PC-3 (cell line): ENCODE results near the gene NPLOC4.

Experiments used
- CTCF ChIP-seq: fragments of 300-600 bp; sonication (generic); conservative IDR thresholded peaks from 2 replicates; pipeline ENCODE4 v1.5.1; 2017; ENCODE audit warnings: antibody characterized with exemption, low read depth, mild to moderate bottlenecking, low read length
- EZH2 ChIP-seq: fragments of 300-600 bp; sonication (generic); IDR thresholded peaks from one replicate; pipeline ENCODE4 v1.6.1; 2017; ENCODE audit warnings: antibody characterized with exemption, mild to moderate bottlenecking, low read length; ENCODE audit not compliant: unreplicated experiment

- TF ChIP-seq EZH2: no peak
- TF ChIP-seq CTCF: no peak
These were observed 104.2 kb downstream of the NPLOC4 start for GRCh38 chr17:81532490-81533287.
